ENCODE results near the gene RGS7.
"Not testable (repeated sequence)": the region's sequence is repeated elsewhere in the genome, so short reads cannot be mapped to it uniquely, and the experiment has no call there.

The RGS7 gene

DNA sequence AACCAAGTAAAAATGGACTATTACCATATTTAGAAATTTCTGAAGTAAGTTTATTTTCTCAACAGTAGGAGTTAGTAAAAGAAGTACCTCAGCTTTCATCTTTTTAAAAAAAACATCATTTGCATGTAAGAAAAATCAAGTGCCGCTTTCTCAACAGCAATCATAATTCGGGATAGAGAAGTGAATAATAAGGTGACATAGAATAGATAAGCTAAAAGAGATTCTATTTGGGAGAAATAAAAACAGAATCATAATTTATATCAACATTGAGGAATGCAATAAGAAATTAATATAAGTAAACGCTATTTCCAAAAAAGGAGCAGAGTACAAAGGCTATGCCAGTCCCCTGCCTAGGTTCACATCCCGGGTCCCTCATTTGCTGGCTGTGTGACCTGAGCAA, 414.1 kb downstream of the RGS7 start:
- no peak overlapping the region for H3K27ac Mint-ChIP-seq
- H3K4me1 Mint-ChIP-seq (ENCODE audit: low read depth): no peaks in the 10 kb centered on the region
- H3K27me3 Mint-ChIP-seq (ENCODE audit: low read depth): no peaks in the 10 kb centered on the region
- H3K9me3 Mint-ChIP-seq: peaks cover 10% of the 10 kb centered on the region
- no peaks in the 10 kb centered on the region for H3K36me3 Mint-ChIP-seq (ENCODE audit: low read depth)
- H3K4me3 Mint-ChIP-seq: no peak overlapping the region

DNA sequence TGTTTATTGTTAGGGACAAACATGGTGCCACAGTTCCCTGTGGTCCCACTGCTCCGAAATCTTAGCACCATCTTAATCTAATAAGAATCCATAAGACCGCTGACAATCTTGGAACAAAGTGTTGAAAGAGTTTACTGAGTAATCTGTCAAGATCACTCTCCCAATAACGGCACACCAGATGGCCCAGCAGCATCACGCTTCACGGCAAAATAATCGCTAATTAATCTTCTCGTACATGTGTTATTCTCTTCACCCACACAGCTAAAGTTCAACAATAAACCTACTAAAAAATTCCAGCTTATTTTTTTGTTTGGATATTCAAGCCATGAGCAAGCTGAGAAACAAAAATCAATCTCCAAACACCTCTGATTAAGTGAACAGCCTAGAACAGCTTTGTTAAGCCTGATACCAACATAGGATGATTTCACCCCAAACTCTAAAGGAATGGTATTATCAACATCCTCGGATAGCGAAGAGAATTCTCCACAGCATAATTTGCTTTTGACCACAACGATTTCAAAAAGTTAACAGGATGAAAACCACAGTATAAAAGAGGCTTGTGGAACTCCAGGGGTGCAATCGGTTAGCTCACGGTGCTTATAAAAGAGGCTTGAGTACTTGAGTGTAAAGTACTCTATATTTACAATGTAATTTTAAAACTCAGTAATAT, 415.2 kb downstream of the RGS7 start:
- Mint-ChIP-seq H3K4me1 (ENCODE audit: low read depth) (no peaks in the 10 kb centered on the region), H3K36me3 (ENCODE audit: low read depth) (no peaks in the 10 kb centered on the region), H3K27ac (no peak overlapping the region), H3K27me3 (ENCODE audit: low read depth) (no peaks in the 10 kb centered on the region), H3K4me3 (no peak overlapping the region), H3K9me3 (peaks cover 18% of the 10 kb centered on the region)

DNA sequence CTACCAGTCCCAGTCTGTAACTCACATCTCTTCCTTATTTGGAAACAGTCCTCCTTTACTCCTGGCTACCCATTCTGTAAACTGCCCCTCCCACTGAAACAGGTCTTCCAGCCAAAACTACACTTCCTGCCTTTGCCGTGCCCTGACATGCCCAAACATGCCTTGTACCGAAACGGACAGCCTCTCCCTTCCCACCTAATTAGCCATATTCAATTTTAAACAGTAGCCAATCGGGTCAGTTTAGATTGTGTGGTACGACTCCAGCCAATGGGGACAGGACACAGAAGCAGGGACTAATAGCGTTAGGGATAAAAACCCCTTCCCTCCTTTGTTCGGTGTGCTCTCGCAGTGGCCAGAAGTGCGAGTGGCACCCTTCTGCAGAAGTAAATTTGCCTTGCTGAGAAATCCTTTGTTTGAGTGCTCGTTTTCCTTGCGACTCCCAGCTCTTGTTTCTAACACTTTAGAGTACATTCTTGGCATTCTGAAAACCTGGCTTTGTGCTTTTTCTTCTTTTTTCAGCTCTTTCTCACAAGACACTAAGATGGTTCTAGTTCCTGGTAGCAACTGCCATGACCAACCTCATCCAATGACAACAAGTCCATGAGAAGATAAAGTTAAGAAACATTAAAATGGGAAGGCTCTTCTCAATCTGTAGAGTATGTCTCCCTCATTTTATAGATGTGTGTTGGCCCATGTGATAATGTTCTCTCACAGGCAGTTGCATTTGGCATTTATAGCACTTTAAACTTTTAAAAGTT, 419.9 kb downstream of the RGS7 start:
- Mint-ChIP-seq H3K4me3 (no peak overlapping the region), H3K27me3 (ENCODE audit: low read depth) (no peaks in the 10 kb centered on the region)

DNA sequence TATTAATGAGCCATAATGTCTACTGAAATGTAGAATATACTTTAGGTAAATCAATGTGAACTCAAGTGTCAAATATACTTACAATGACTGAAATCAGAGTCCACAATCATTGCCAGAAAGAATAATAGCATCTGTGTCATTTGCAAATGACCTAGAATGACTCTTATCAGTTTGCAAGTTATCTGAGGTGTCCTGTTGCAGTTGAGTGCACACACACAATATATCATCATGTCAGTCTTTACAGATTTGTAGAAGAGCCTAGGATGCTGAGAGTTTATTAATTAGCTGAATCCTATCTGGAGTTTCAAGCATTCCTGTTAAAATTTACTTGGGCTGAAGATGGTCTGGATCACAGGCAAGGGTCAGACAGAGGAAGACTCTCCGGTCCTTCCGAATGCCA, 421.1 kb downstream of the RGS7 start:
- Mint-ChIP-seq H3K36me3 (ENCODE audit: low read depth) (no peaks in the 10 kb centered on the region), H3K27ac (no peak overlapping the region), H3K27me3 (ENCODE audit: low read depth) (no peaks in the 10 kb centered on the region), H3K4me3 (no peak overlapping the region), H3K9me3 (peaks cover 24% of the 10 kb centered on the region), H3K4me1 (ENCODE audit: low read depth) (no peaks in the 10 kb centered on the region)

More for the DNA sequence above, 419.9 kb downstream of the RGS7 start:
- H3K36me3 Mint-ChIP-seq (ENCODE audit: low read depth): no peaks in the 10 kb centered on the region
- peaks cover 24% of the 10 kb centered on the region for H3K9me3 Mint-ChIP-seq
- H3K27ac Mint-ChIP-seq: no peak overlapping the region
- no peaks in the 10 kb centered on the region for H3K4me1 Mint-ChIP-seq (ENCODE audit: low read depth)

DNA sequence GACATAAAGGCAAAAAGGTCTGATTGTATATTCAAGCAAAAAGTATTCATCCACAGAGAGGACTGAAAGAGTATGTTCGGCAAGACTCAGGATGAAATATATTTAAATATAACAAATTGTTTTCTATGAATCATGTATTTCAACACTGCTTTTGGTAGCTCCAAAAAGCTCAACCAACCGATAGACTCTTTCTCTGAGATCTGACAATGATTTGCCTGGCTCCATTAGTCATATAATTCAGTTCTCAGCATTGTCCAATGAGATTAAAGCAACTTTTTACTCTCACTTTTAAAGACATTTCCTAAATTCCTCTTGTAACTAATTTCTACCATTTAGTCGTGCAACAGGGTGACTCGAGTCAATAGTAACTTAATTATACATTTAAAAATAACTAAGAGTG, 426.0 kb downstream of the RGS7 start:
- H3K9me3 Mint-ChIP-seq: peaks cover 21% of the 10 kb centered on the region
- H3K4me1 Mint-ChIP-seq (ENCODE audit: low read depth): no peaks in the 10 kb centered on the region
- H3K27ac Mint-ChIP-seq: no peak overlapping the region
- no peaks in the 10 kb centered on the region for H3K36me3 Mint-ChIP-seq (ENCODE audit: low read depth)
- H3K4me3 Mint-ChIP-seq: no peak overlapping the region
- no peaks in the 10 kb centered on the region for H3K27me3 Mint-ChIP-seq (ENCODE audit: low read depth)

DNA sequence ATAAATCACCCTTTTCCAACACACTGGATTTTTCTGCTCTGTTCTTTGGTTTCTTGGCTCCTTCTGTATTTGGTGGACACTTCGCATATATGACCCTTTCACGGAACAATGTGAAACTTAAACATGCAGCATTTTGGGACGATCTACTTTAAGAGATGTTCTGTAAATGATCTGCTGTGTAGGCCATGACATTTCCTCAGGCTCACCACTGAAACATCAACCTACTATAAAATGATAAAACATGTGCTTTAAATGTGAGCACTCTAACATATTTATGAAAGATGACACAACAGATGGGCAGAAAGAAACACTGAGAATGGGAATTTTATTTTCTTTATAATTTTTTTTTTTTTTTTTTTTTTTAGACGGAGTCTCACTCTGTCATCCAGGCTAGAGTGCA, 428.7 kb downstream of the RGS7 start:
- no peaks in the 10 kb centered on the region for H3K4me1 Mint-ChIP-seq (ENCODE audit: low read depth)
- H3K27me3 Mint-ChIP-seq (ENCODE audit: low read depth): no peaks in the 10 kb centered on the region
- no peak overlapping the region for H3K27ac Mint-ChIP-seq
- H3K4me3 Mint-ChIP-seq: no peak overlapping the region
- H3K36me3 Mint-ChIP-seq (ENCODE audit: low read depth): no peaks in the 10 kb centered on the region
- peaks cover 24% of the 10 kb centered on the region for H3K9me3 Mint-ChIP-seq

DNA sequence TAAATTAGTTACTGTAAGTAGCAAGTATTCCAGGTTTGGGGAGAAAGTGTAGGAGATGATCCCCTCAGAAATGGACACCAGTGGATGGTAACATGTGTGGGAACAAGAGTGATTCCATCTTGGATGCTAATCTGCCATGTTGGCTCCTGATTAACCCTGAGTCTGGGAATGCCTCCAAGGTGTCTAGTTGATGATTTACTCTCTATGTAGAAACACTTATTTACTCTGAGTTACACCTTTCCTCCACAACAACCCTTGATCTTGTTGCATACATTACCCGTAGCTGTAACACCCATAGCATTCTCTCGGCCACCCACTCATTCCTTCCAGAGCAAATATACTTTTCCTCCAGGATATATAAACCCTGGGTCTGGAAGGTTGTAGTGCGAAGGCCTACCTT, 429.2 kb downstream of the RGS7 start:
- Mint-ChIP-seq H3K4me3 (no peak overlapping the region), H3K27me3 (ENCODE audit: low read depth) (no peaks in the 10 kb centered on the region), H3K9me3 (peaks cover 24% of the 10 kb centered on the region), H3K36me3 (ENCODE audit: low read depth) (no peaks in the 10 kb centered on the region), H3K27ac (no peak overlapping the region), H3K4me1 (ENCODE audit: low read depth) (no peaks in the 10 kb centered on the region)

DNA sequence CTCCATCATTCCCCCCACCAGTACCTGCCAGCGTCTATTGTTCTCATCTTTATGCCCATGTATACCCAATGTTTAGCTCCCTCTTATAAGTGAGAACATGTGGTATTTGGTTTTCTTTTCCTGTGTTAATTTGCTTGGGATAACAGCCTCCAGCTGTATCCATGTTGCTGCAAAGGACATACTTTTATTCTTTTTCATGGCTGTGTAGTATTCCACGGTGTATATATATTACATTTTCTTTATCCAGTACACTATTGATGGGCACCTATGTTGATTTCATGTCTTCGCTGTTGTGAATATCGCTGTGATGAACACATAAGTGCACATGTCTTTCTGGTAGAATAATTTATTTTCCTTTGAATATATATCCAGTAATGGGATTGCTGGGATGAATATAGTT, 431.7 kb downstream of the RGS7 start:
- H3K4me3 Mint-ChIP-seq: no peak overlapping the region
- no peak overlapping the region for H3K27ac Mint-ChIP-seq
- H3K27me3 Mint-ChIP-seq (ENCODE audit: low read depth): no peaks in the 10 kb centered on the region
- H3K36me3 Mint-ChIP-seq (ENCODE audit: low read depth): no peaks in the 10 kb centered on the region
- no peaks in the 10 kb centered on the region for H3K4me1 Mint-ChIP-seq (ENCODE audit: low read depth)
- peaks cover 24% of the 10 kb centered on the region for H3K9me3 Mint-ChIP-seq

DNA sequence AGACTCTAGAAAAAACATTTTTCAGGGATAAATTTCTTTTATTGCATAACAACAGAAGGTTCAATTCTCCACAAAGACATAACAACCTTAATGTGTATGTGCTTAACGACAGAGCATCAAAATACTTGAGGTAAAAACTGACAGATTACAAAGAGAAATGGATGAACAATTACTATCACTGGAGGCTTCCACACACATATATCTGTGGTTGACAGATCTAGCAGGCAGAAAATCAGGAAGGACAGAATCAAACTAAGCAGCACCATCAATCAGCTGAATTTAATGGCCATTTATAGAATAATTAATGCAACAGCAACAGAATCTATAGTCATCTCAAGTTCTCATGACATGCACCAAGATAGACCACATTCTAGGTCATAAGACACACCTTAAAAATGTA, 439.0 kb downstream of the RGS7 start:
- no peaks in the 10 kb centered on the region for H3K4me1 Mint-ChIP-seq (ENCODE audit: low read depth)
- H3K9me3 Mint-ChIP-seq: no peaks in the 10 kb centered on the region
- H3K4me3 Mint-ChIP-seq: no peak overlapping the region
- H3K27ac Mint-ChIP-seq: no peak overlapping the region
- H3K36me3 Mint-ChIP-seq (ENCODE audit: low read depth): no peaks in the 10 kb centered on the region
- H3K27me3 Mint-ChIP-seq (ENCODE audit: low read depth): no peaks in the 10 kb centered on the region

DNA sequence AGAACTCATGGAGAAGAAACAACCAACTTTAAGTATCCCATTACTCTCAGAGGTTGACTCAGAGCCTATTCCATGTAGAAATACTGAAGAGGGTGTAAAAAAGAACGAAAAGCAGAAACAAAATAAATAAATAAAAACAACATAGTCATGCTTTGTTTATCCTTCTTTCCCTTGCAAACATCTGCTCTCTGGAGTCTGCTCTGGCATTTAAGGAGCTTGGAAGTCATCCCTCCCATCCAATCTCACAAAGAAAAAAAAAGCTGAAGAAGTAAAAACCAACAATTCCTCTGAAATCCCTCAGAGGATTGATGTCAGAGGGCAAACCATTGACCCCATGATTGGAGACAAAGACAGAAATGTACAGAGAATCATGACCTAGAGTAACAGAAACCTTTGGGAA, 442.5 kb downstream of the RGS7 start:
- Mint-ChIP-seq H3K27me3 (ENCODE audit: low read depth) (no peaks in the 10 kb centered on the region), H3K9me3 (no peaks in the 10 kb centered on the region), H3K27ac (no peak overlapping the region), H3K36me3 (ENCODE audit: low read depth) (no peaks in the 10 kb centered on the region), H3K4me1 (ENCODE audit: low read depth) (no peaks in the 10 kb centered on the region), H3K4me3 (no peak overlapping the region)

DNA sequence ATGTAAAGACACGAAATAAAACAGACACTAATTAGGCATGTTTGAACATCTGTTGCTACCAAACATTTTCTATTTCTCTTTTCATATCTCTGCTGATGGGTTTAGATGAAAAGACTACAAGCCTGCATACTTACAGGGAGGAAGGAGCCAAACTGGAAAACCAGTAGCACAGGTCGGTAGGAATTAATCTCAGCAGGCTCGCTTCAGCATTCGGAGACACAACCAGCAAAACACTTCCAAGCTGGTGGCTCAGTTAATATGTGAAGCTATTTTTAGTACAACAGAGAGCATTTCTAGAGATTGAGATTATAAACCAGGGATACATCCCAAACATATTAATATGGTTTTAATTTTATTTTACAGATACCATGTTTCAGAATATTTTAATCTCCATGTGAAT, 444.2 kb downstream of the RGS7 start:
- no peak overlapping the region for H3K4me3 Mint-ChIP-seq
- no peak overlapping the region for H3K27ac Mint-ChIP-seq
- no peaks in the 10 kb centered on the region for H3K27me3 Mint-ChIP-seq (ENCODE audit: low read depth)
- H3K36me3 Mint-ChIP-seq (ENCODE audit: low read depth): no peaks in the 10 kb centered on the region
- H3K9me3 Mint-ChIP-seq: no peaks in the 10 kb centered on the region
- H3K4me1 Mint-ChIP-seq (ENCODE audit: low read depth): no peaks in the 10 kb centered on the region

DNA sequence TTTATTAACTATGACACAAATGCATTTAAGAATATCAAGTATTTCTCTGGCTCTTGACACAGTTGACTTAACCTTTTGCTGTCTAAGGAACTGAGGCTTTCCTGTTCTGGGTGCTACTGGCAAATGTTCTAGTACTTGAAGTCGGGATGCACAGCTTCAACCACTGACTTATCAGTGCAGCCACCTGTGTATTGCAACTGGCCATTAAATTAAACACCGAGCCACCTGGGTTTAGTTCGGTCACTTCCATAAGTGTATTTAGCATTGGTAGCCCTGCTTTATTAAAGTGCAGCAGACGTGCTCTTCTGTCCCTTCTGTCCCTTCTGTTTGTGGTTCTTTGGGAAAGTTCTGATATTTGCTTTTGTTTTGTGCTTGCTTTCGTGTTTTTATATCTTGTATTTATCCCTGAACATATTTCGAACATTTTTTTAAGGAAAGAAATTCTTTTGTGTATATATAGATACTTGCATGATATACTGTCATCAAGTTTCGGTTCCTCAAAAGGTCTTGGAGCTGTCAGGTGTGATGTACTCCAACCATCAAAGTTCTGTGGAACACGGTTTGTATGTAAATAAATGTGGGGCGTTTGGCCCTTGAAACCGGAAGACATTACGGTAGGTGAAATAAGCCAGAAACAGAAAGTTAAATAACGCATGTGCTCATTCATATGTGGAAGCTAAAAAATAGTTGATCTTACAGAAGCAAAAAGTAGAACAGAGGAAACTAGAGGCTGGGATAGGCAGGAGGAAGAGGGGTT, 447.1 kb downstream of the RGS7 start:
- H3K27ac Mint-ChIP-seq: no peak overlapping the region
- H3K4me1 Mint-ChIP-seq (ENCODE audit: low read depth): no peaks in the 10 kb centered on the region
- H3K4me3 Mint-ChIP-seq: no peak overlapping the region
- H3K9me3 Mint-ChIP-seq: peaks cover 6% of the 10 kb centered on the region
- no peaks in the 10 kb centered on the region for H3K36me3 Mint-ChIP-seq (ENCODE audit: low read depth)
- no peaks in the 10 kb centered on the region for H3K27me3 Mint-ChIP-seq (ENCODE audit: low read depth)

DNA sequence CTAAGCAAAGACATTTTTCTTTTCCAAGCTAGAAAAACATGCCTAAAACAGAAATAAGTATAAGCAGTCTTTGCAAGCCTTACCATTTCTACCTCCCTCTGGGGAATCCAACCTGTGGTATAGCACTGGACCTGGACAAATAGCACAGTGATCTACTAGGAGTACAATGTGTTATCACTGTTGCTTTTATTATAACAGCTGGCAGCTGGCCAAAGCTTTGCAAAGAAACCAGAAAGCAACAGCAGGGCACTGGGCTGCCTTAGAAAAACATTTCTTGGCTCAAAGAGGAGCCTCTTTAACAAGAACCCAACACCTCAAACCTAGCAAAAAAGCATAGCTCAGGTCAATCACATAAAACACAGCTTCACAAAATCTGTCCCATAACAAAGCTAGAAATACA, 450.5 kb downstream of the RGS7 start:
- Mint-ChIP-seq H3K4me3 (no peak overlapping the region), H3K27ac (no peak overlapping the region), H3K4me1 (ENCODE audit: low read depth) (no peaks in the 10 kb centered on the region), H3K9me3 (peaks cover 9% of the 10 kb centered on the region), H3K27me3 (ENCODE audit: low read depth) (no peaks in the 10 kb centered on the region), H3K36me3 (ENCODE audit: low read depth) (no peaks in the 10 kb centered on the region)

DNA sequence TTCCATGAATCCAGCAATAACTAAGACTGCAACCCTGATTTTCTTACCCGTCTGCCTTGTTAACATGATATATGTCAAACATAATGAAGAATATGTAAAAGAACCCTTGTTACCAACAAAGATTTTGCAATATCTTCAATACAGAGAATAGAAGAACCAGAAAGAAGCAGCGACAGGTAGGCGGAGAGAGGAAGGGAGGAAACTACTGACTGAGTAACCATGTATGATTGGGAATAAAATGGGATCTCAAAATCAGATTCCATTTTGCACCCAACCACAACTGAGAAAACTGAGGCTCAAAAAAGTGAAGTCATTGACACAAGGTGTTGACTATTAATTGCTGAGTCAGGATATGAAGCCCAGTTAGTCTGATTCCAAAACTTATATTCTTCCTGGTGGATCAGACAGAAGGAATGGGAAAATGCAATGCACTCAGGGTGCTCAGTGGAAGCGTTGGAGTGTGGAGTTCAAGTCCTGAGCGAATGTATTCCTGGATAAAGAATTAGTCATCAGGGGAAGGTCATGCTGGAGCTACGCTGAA, 451.7 kb downstream of the RGS7 start:
- no peak overlapping the region for H3K27ac Mint-ChIP-seq
- H3K27me3 Mint-ChIP-seq (ENCODE audit: low read depth): no peaks in the 10 kb centered on the region
- no peak overlapping the region for H3K4me3 Mint-ChIP-seq
- no peaks in the 10 kb centered on the region for H3K4me1 Mint-ChIP-seq (ENCODE audit: low read depth)
- peaks cover 9% of the 10 kb centered on the region for H3K9me3 Mint-ChIP-seq
- no peaks in the 10 kb centered on the region for H3K36me3 Mint-ChIP-seq (ENCODE audit: low read depth)

DNA sequence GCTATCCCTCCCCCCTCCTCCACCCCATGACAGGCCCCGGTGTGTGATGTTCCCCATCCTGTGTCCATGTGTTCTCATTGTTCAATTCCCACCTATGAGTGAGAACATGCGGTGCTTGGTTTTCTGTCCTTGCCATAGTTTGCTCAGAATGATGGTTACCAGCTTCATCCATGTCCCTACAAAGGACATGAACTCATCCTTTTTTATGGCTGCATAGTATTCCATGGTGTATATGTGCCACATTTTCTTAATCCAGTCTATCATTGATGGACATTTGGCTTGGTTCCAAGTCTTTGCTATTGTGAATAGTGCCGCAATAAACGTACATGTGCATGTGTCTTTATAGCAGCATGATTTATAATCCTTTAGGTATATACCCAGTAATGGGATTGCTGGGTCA, 461.6 kb downstream of the RGS7 start:
- H3K27ac Mint-ChIP-seq; H3K4me1 Mint-ChIP-seq (ENCODE audit: low read depth); H3K4me3 Mint-ChIP-seq; H3K36me3 Mint-ChIP-seq (ENCODE audit: low read depth); H3K27me3 Mint-ChIP-seq (ENCODE audit: low read depth): not testable (repeated sequence)
- peaks cover 12% of the 10 kb centered on the region for H3K9me3 Mint-ChIP-seq
